GM21825 (cell line): ENCODE results near the gene FPR2.
"Not testable (repeated sequence)": the region's sequence is repeated elsewhere in the genome, so short reads cannot be mapped to it uniquely, and the experiment has no call there.

Experiments
- ATAC-seq: cut with Tn5 transposase; IDR thresholded peaks from one replicate; pipeline ENCODE4 v1.9.1; 2021; ENCODE audit warnings: mild to moderate bottlenecking, moderate library complexity; ENCODE audit not compliant: unreplicated experiment

Gene FPR2

GRCh38 chr19:51803967-51804366 is 43.0 kb downstream of the FPR2 start:
- ATAC-seq: no peak

GRCh38 chr19:51804789-51805188 is 43.8 kb downstream of the FPR2 start:
- ATAC-seq: not testable (repeated sequence)

GRCh38 chr19:51805396-51805795 is 44.4 kb downstream of the FPR2 start:
- ATAC-seq: not testable (repeated sequence)

GRCh38 chr19:51806571-51806970 is 45.6 kb downstream of the FPR2 start:
- ATAC-seq: not testable (repeated sequence)

GRCh38 chr19:51807111-51807701 is 46.2 kb downstream of the FPR2 start:
- no peak for ATAC-seq

GRCh38 chr19:51807925-51808324 is 46.9 kb downstream of the FPR2 start:
- no peak for ATAC-seq

GRCh38 chr19:51808333-51808986 is 47.5 kb downstream of the FPR2 start:
- no peak for ATAC-seq

GRCh38 chr19:51809787-51810186 is 48.8 kb downstream of the FPR2 start:
- no peak for ATAC-seq

- no peak for ATAC-seq
These were observed 49.2 kb downstream of the FPR2 start for GRCh38 chr19:51810223-51810622.

- no peak for ATAC-seq
These were observed 50.4 kb downstream of the FPR2 start for GRCh38 chr19:51811344-51811743.

- no peak for ATAC-seq
These were observed 54.1 kb downstream of the FPR2 start for GRCh38 chr19:51815043-51815442.

GRCh38 chr19:51816711-51817110 is 55.7 kb downstream of the FPR2 start:
- no peak for ATAC-seq

- no peak for ATAC-seq
These were observed 59.0 kb downstream of the FPR2 start for GRCh38 chr19:51820011-51820410.
